Superior temporal gyrus (tissue), 1 donor: ENCODE measurements around the gene ALKBH5.

Experiments used
- DNase-seq: peaks from one replicate; pipeline ENCODE4 v3.0.0-alpha.2; 2016; ENCODE audit errors: extremely low spot score

ALKBH5 gene

GRCh38 chr17:18218756-18219415, 35.3 kb downstream of the ALKBH5 start:
- no peak for DNase-seq

GRCh38 chr17:18224053-18224386, 40.4 kb downstream of the ALKBH5 start:
- DNase-seq: no peak

GRCh38 chr17:18224387-18225120, 40.9 kb downstream of the ALKBH5 start:
- DNase-seq: no peak

GRCh38 chr17:18225121-18225641, 41.6 kb downstream of the ALKBH5 start, which contains the start of gene LLGL1:
Gene LLGL1, plus strand, starts transcription at chr17:18225635. Its CDS starts 48 bp downstream, at chr17:18225683.
- peak; percentile 90 for DNase-seq

- DNase-seq: peak; percentile 27
These were observed 42.1 kb downstream of the ALKBH5 start for GRCh38 chr17:18225642-18226283.

GRCh38 chr17:18226284-18226945, 42.8 kb downstream of the ALKBH5 start:
- DNase-seq: no peak

GRCh38 chr17:18227635-18228034, 44.0 kb downstream of the ALKBH5 start:
- no peak for DNase-seq

- DNase-seq: peak; percentile 37
These were observed 44.6 kb downstream of the ALKBH5 start for GRCh38 chr17:18228176-18228682.

GRCh38 chr17:18229254-18229653, 45.6 kb downstream of the ALKBH5 start:
- DNase-seq: no peak

- no peak for DNase-seq
These were observed 46.1 kb downstream of the ALKBH5 start for GRCh38 chr17:18229771-18230170.

GRCh38 chr17:18230288-18231141, 46.9 kb downstream of the ALKBH5 start:
- peak; percentile 85 for DNase-seq

GRCh38 chr17:18231164-18231563, 47.5 kb downstream of the ALKBH5 start:
- DNase-seq: no peak

- DNase-seq: no peak
These were observed 50.3 kb downstream of the ALKBH5 start for GRCh38 chr17:18233803-18234518.

- DNase-seq: no peak
These were observed 51.3 kb downstream of the ALKBH5 start for GRCh38 chr17:18234853-18235380.

- DNase-seq: no peak
These were observed 52.2 kb downstream of the ALKBH5 start for GRCh38 chr17:18235743-18236256.

GRCh38 chr17:18236494-18236893, 52.9 kb downstream of the ALKBH5 start:
- no peak for DNase-seq

GRCh38 chr17:18237461-18237860, 53.8 kb downstream of the ALKBH5 start:
- DNase-seq: no peak

- DNase-seq: no peak
These were observed 54.7 kb downstream of the ALKBH5 start for GRCh38 chr17:18238299-18238698.

- DNase-seq: no peak
These were observed 56.8 kb downstream of the ALKBH5 start for GRCh38 chr17:18240449-18240848.
